Kidney (tissue), 14 donors: ENCODE measurements around the gene ZC3H12D. TPM values are rescaled to one million over a fixed set of nuclear protein-coding genes. Genes with fewer than 3 reads are reported as not detected.

Experiments used
- DNase-seq, 5 donors: peaks; one replicate each; pipeline ENCODE4 v3.0.0-alpha.2; 2013 to 2020
- FAIRE-seq: peaks from 2 replicates; lab custom pipeline; 2012; peaks lifted over from hg19 to GRCh38; lab: Jason Lieb, UNC
- H3K27ac ChIP-seq, 2 donors: one replicate each; pipeline ENCODE4 v1.7.0; 2013; ENCODE audit warnings: low read depth in 2 of 2, low read length in 2 of 2, inconsistent platforms in 1 of 2
- H3K27me3 ChIP-seq: one replicate; pipeline ENCODE4 v1.7.1; 2013; ENCODE audit warnings: low read length, inconsistent platforms; ENCODE audit not compliant: control insufficient read depth, insufficient read depth
- H3K36me3 ChIP-seq, 3 donors: one replicate each; pipeline versions ENCODE4 v1.7.0 to v1.7.1; 2013; ENCODE audit warnings: low read length in 3 of 3, control low read depth in 1 of 3, inconsistent platforms in 1 of 3; ENCODE audit not compliant: insufficient read depth in 3 of 3, control insufficient read depth in 2 of 3
- H3K4me1 ChIP-seq, 3 donors: one replicate each; pipeline versions ENCODE4 v1.7.0 to v1.7.1; 2013; ENCODE audit warnings: low read length in 3 of 3, inconsistent platforms in 1 of 3, low read depth in 1 of 3; ENCODE audit not compliant: control insufficient read depth in 2 of 3, insufficient read depth in 2 of 3
- H3K4me3 ChIP-seq, 3 donors: one replicate each; pipeline versions ENCODE4 v1.7.0 to v1.8.1; 2013; ENCODE audit warnings: low read length in 3 of 3, control low read depth in 1 of 3, inconsistent platforms in 1 of 3
- H3K9ac ChIP-seq, 3 donors: one replicate each; pipeline versions ENCODE4 v1.7.0 to v1.7.1; 2013; ENCODE audit warnings: low read length in 3 of 3, control low read depth in 1 of 3, inconsistent platforms in 1 of 3
- H3K9me3 ChIP-seq, 3 donors: one replicate each; pipeline versions ENCODE4 v1.7.0 to v1.7.1; 2013; ENCODE audit warnings: low read length in 3 of 3, control low read depth in 1 of 3, inconsistent platforms in 1 of 3; ENCODE audit not compliant: control insufficient read depth in 2 of 3, insufficient read depth in 1 of 3
- CTCF ChIP-seq: IDR thresholded peaks from 3 replicates; pipeline ENCODE4 v1.5.1; 2012; ENCODE audit warnings: mild to moderate bottlenecking, moderate library complexity, borderline replicate concordance; ENCODE audit not compliant: insufficient read depth; ENCODE audit errors: extremely low read depth
- intact Hi-C: fragments of 100-400 bp; cut with DNase I; formaldehyde crosslinking; loops from one replicate; pipeline ENCODE4 v1.11.1; 2022
- polyA plus RNA-seq: library from polyadenylated mRNA; stranded (reverse); fragments of 350-450 nt; fragmentation: Illumina TruSeq; extraction: RNeasy Lipid Tissue Mini Kit (QIAGEN cat#74804); gene quantifications from one replicate; pipeline ENCODE4 v1.2.3, GENCODE V29; 2014; ENCODE audit warnings: low read depth, low replicate concordance; ENCODE audit not compliant: insufficient read depth
- total RNA-seq: library from RNA; stranded (reverse); fragmentation: NEBNext Ultra II Directional; extraction: Animal tissue kit (Norgen Biotek cat#: 25700); gene quantifications from one replicate; pipeline ENCODE4 v1.2.1, GENCODE V29; 2021
- donor health status: control.
- donor health status: control.
- donor health status: control.
- donor health status: control.
- donor health status: control.
- donor health status: DM: yes; HTN: yes; CAD: no.
- donor health status: Normal renal cell carcinoma (clear cell type).

The ZC3H12D gene
- total and polyA plus RNA-seq, 2 donors from 2014 or later: 0.82 to 3.7 TPM

- no peak for FAIRE-seq
- Histone ChIP-seq H3K4me1 (no peaks in the 10 kb centered on the region), H3K4me3 (no peak overlapping the region), H3K36me3 (peaks cover 0 to 14% (median 2%) of the 10 kb centered on the region in 3 donors), H3K27ac (no peak overlapping the region), H3K9ac (no peak overlapping the region), H3K9me3 (no peaks in the 10 kb centered on the region), H3K27me3 (no peaks in the 10 kb centered on the region)
- TF ChIP-seq CTCF: no peak
- intact Hi-C loops: no loop called here
- DNase-seq: no peak
Measured at GRCh38 chr6:149513915-149514314, 29.1 kb upstream of the ZC3H12D start.

- H3K4me1 ChIP-seq: no peaks in the 10 kb centered on the region
- H3K4me3 ChIP-seq: no peak overlapping the region
- no peak for TF ChIP-seq CTCF
- no peaks in the 10 kb centered on the region for H3K27me3 ChIP-seq
- no peak for FAIRE-seq
- no peaks in the 10 kb centered on the region for H3K9me3 ChIP-seq
- H3K36me3 ChIP-seq: peaks cover 0 to 7% (median 2%) of the 10 kb centered on the region in 3 donors
- no peak for DNase-seq
- no peak overlapping the region for H3K27ac ChIP-seq
- H3K9ac ChIP-seq: no peak overlapping the region
- intact Hi-C loops: no loop called here
Measured at GRCh38 chr6:149510793-149511512, 26.1 kb upstream of the ZC3H12D start.

- intact Hi-C loops: no loop called here
- H3K4me1 ChIP-seq: no peaks in the 10 kb centered on the region
Measured at GRCh38 chr6:149508485-149508884, 23.7 kb upstream of the ZC3H12D start.

More at GRCh38 chr6:149508485-149508884, 23.7 kb upstream of the ZC3H12D start:
- no peaks in the 10 kb centered on the region for H3K9me3 ChIP-seq
- H3K9ac ChIP-seq: no peak overlapping the region
- H3K27ac ChIP-seq: no peak overlapping the region
- DNase-seq (no peak), FAIRE-seq (no peak)
- peaks cover 3 to 7% (median 5%) of the 10 kb centered on the region in 3 donors for H3K36me3 ChIP-seq
- H3K27me3 ChIP-seq: no peaks in the 10 kb centered on the region
- no peak overlapping the region for H3K4me3 ChIP-seq
- no peak for TF ChIP-seq CTCF
